Head of caudate nucleus (tissue), 42 donors: ENCODE measurements around the gene AFTPH.

Experiments
- DNase-seq, 42 donors: peaks; one replicate each; pipeline versions ENCODE4 v3.0.0 to v3.0.0-alpha.2; 2020 to 2021; ENCODE audit warnings: mixed read lengths in 7 of 42
- intact Hi-C: fragments of 100-400 bp; cut with DNase I; formaldehyde crosslinking; loops from one replicate; pipeline ENCODE4 v1.15.0; 2022

Gene AFTPH

GRCh38 chr2:64533882-64534281 is 9.8 kb downstream of the AFTPH start:
- no peak for DNase-seq
- intact Hi-C loops = no loop called here

- DNase-seq = no peak
- intact Hi-C loops = no loop called here
These were observed 10.2 kb downstream of the AFTPH start for GRCh38 chr2:64534363-64534762.

- intact Hi-C loops = no loop called here
- DNase-seq = no peak
These were observed 10.9 kb downstream of the AFTPH start for GRCh38 chr2:64535024-64535423.

GRCh38 chr2:64537991-64538390 is 13.9 kb downstream of the AFTPH start:
- intact Hi-C loops = no loop called here
- no peak for DNase-seq

- DNase-seq = no peak
- intact Hi-C loops = no loop called here
These were observed 14.8 kb downstream of the AFTPH start for GRCh38 chr2:64538764-64539433.

GRCh38 chr2:64540615-64541014 is 16.5 kb downstream of the AFTPH start:
- intact Hi-C loops = no loop called here
- no peak for DNase-seq

GRCh38 chr2:64541547-64541946 is 17.4 kb downstream of the AFTPH start:
- intact Hi-C loops = no loop called here
- DNase-seq = no peak

GRCh38 chr2:64542071-64543007 is 18.2 kb downstream of the AFTPH start:
- DNase-seq = no peak
- intact Hi-C loops = no loop called here

GRCh38 chr2:64543008-64543697 is 19.0 kb downstream of the AFTPH start:
- no peak for DNase-seq
- intact Hi-C loops = no loop called here

- intact Hi-C loops = no loop called here
- DNase-seq = no peak
These were observed 24.6 kb downstream of the AFTPH start for GRCh38 chr2:64548761-64549160.

- intact Hi-C loops = no loop called here
- DNase-seq = no peak
These were observed 25.9 kb downstream of the AFTPH start for GRCh38 chr2:64550042-64550441.

GRCh38 chr2:64551851-64552250 is 27.7 kb downstream of the AFTPH start:
- peak in 1 of 42 donors; percentile 12 for DNase-seq
- intact Hi-C loops = no loop called here

- intact Hi-C loops = no loop called here
- DNase-seq = no peak
These were observed 30.0 kb downstream of the AFTPH start for GRCh38 chr2:64554117-64554516.

GRCh38 chr2:64558445-64559081 is 34.4 kb downstream of the AFTPH start:
- intact Hi-C loops = no loop called here
- no peak for DNase-seq

- intact Hi-C loops = loop anchor here (5.0 kb wide), 1 partner anchor 40 kb away; the partner anchor contains the start of gene AFTPH
- DNase-seq = no peak
These were observed 38.1 kb downstream of the AFTPH start for GRCh38 chr2:64562148-64562784.

- DNase-seq = no peak
- intact Hi-C loops = loop anchor here (5.0 kb wide), 1 partner anchor 41 kb away; the partner anchor contains the start of gene AFTPH
These were observed 39.4 kb downstream of the AFTPH start for GRCh38 chr2:64563436-64563938.

GRCh38 chr2:64565949-64566710 is 42.0 kb downstream of the AFTPH start:
- no peak for DNase-seq
- intact Hi-C loops = no loop called here

GRCh38 chr2:64567473-64567872 is 43.3 kb downstream of the AFTPH start:
- intact Hi-C loops = no loop called here
- DNase-seq = no peak
